Endodermal cell (in vitro differentiated cells): ENCODE measurements around the gene METRNL. TPM values are rescaled to one million over a fixed set of nuclear protein-coding genes. Genes with fewer than 3 reads are reported as not detected.

Source experiments
- DNase-seq: peaks from one replicate; pipeline ENCODE4 v3.0.0-alpha.2; 2017
- H3K27ac ChIP-seq: 2 replicates; pipeline ENCODE4 v1.5.1; 2013; ENCODE audit warnings: mild to moderate bottlenecking, low read depth, low read length, moderate library complexity
- H3K27me3 ChIP-seq: 2 replicates; pipeline ENCODE4 v1.6.1; 2013; ENCODE audit warnings: mild to moderate bottlenecking, low read length, moderate library complexity; ENCODE audit not compliant: insufficient read depth, control insufficient read depth, poor library complexity, severe bottlenecking
- H3K36me3 ChIP-seq: 2 replicates; pipeline ENCODE4 v1.7.0; 2013; ENCODE audit warnings: mild to moderate bottlenecking, low read length, moderate library complexity; ENCODE audit not compliant: control insufficient read depth, insufficient read depth
- H3K4me1 ChIP-seq: one replicate; pipeline ENCODE4 v1.7.0; 2013; ENCODE audit warnings: low read length; ENCODE audit not compliant: control insufficient read depth, insufficient read depth
- H3K4me3 ChIP-seq: 2 replicates; pipeline ENCODE4 v1.5.1; 2013; ENCODE audit warnings: mild to moderate bottlenecking, low read length, moderate library complexity
- H3K9ac ChIP-seq: 2 replicates; pipeline ENCODE4 v1.6.1; 2013; ENCODE audit warnings: mild to moderate bottlenecking, low read length, moderate library complexity; ENCODE audit not compliant: poor library complexity, severe bottlenecking; ENCODE audit errors: extremely low read depth
- H3K9me3 ChIP-seq: 2 replicates; pipeline ENCODE4 v1.6.1; 2013; ENCODE audit warnings: mild to moderate bottlenecking, low read length, moderate library complexity; ENCODE audit not compliant: control insufficient read depth
- H3K27ac Mint-ChIP-seq: 2 replicates; pipeline ENCODE4 v1.8.0; 2020; ENCODE audit warnings: mixed read lengths
- H3K27me3 Mint-ChIP-seq: 2 replicates; pipeline ENCODE4 v1.8.0; 2021; ENCODE audit warnings: mild to moderate bottlenecking, mixed read lengths; ENCODE audit not compliant: insufficient read depth
- H3K36me3 Mint-ChIP-seq: 2 replicates; pipeline ENCODE4 v1.8.0; 2020; ENCODE audit warnings: low read depth, mixed read lengths
- H3K4me1 Mint-ChIP-seq: 2 replicates; pipeline ENCODE4 v1.8.0; 2020; ENCODE audit warnings: mixed read lengths
- H3K4me3 Mint-ChIP-seq: 2 replicates; pipeline ENCODE4 v1.8.0; 2020; ENCODE audit warnings: mild to moderate bottlenecking, moderate library complexity, mixed read lengths
- H3K9me3 Mint-ChIP-seq: 2 replicates; pipeline ENCODE4 v1.8.0; 2020; ENCODE audit warnings: mild to moderate bottlenecking, mixed read lengths
- CTCF ChIP-seq: fragments of 200-600 bp; sonication (generic); conservative IDR thresholded peaks from 2 replicates; pipeline ENCODE4 v1.5.0; 2021; ENCODE audit warnings: antibody characterized with exemption, mild to moderate bottlenecking
- WGBS, 2 experiments: methylation state at CpG; one replicate each; pipeline versions ENCODE4 v1.1.5 to v1.1.7; 2013; ENCODE audit warnings: missing lambda C conversion rate in 2 of 2, mixed read lengths in 1 of 2; ENCODE audit not compliant: insufficient coverage in 1 of 2, insufficient read length in 1 of 2; 5-methylcytosine and 5-hydroxymethylcytosine counted together
- total RNA-seq, 2 donors: library from RNA; stranded (reverse); fragmentation: NEBNext Ultra II Directional in 1 of 2; extraction: Animal tissue kit (Norgen Biotek cat#: 25700) in 1 of 2; gene quantifications; 2 replicates in 1 of 2; 3 replicates in 1 of 2; pipeline ENCODE4 v1.2.1, GENCODE V29; 2021

Gene METRNL
- total RNA-seq, 2 donors from 2014 or later, result 7.3 to 10.3 TPM

DNA sequence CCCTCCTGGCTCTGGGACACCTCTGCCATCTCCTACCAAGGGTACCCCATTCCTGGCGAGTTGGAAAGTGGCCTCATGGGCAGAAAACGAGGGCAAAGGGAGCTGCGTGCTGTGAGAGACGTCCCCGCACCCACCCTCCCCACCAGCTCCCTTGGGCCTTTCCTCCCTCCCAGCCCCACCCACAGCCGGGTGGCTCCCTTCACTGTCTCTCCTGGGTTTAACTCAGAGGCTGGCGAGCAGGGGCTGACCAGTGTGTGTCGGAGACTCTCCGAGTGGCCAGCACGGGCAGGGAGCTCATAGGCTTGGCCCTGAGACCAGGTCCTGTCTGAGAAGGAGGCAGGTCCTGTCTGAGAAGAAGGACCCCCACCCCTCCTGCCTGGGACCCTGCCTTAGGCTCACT, 26.1 kb downstream of the METRNL start:
- Mint-ChIP-seq H3K4me1 (peaks cover 9% of the 10 kb centered on the region), H3K9me3 (peaks cover 7% of the 10 kb centered on the region), H3K4me3 (no peak overlapping the region), H3K27ac (no peak overlapping the region), H3K27me3 (no peaks in the 10 kb centered on the region), H3K36me3 (no peaks in the 10 kb centered on the region)
- no peak overlapping the region for H3K27ac ChIP-seq
- H3K4me1 ChIP-seq, result no peaks in the 10 kb centered on the region
- no peak overlapping the region for H3K9ac ChIP-seq
- no peak for TF ChIP-seq CTCF
- no peaks in the 10 kb centered on the region for H3K36me3 ChIP-seq
- H3K9me3 ChIP-seq, result no peaks in the 10 kb centered on the region
- H3K4me3 ChIP-seq, result no peak overlapping the region
- no peaks in the 10 kb centered on the region for H3K27me3 ChIP-seq
- DNase-seq, result no peak
- WGBS, 2 experiments, result 60 to 86% methylated on average over 1 to 9 of the region's 10 CpGs

- no peak overlapping the region for H3K27ac Mint-ChIP-seq
- H3K9me3 Mint-ChIP-seq, result peaks cover 7% of the 10 kb centered on the region
- Histone ChIP-seq H3K27ac (no peak overlapping the region), H3K4me3 (no peak overlapping the region), H3K9ac (no peak overlapping the region), H3K4me1 (no peaks in the 10 kb centered on the region), H3K27me3 (no peaks in the 10 kb centered on the region), H3K9me3 (no peaks in the 10 kb centered on the region), H3K36me3 (no peaks in the 10 kb centered on the region)
- WGBS, 2 experiments, result 89% methylated on average over 18 to 22 of the region's 22 CpGs
- H3K27me3 Mint-ChIP-seq, result no peaks in the 10 kb centered on the region
- no peaks in the 10 kb centered on the region for H3K36me3 Mint-ChIP-seq
- DNase-seq, result no peak
- H3K4me3 Mint-ChIP-seq, result no peak overlapping the region
- TF ChIP-seq CTCF, result no peak
- H3K4me1 Mint-ChIP-seq, result peaks cover 12% of the 10 kb centered on the region
These were observed 26.7 kb downstream of the METRNL start for GRCh38 chr17:83106056-83106588.

- H3K4me1 Mint-ChIP-seq, result peaks cover 12% of the 10 kb centered on the region
- Histone ChIP-seq H3K27me3 (no peaks in the 10 kb centered on the region), H3K4me3 (no peak overlapping the region), H3K27ac (no peak overlapping the region), H3K36me3 (no peaks in the 10 kb centered on the region), H3K9ac (no peak overlapping the region), H3K9me3 (no peaks in the 10 kb centered on the region), H3K4me1 (no peaks in the 10 kb centered on the region)
- TF ChIP-seq CTCF, result no peak
- no peaks in the 10 kb centered on the region for H3K36me3 Mint-ChIP-seq
- H3K9me3 Mint-ChIP-seq, result peaks cover 7% of the 10 kb centered on the region
- no peaks in the 10 kb centered on the region for H3K27me3 Mint-ChIP-seq
- WGBS, 2 experiments, result 82 to 86% methylated on average over 17 of the region's 17 CpGs
- no peak for DNase-seq
- H3K27ac Mint-ChIP-seq, result no peak overlapping the region
- H3K4me3 Mint-ChIP-seq, result no peak overlapping the region
These were observed 27.7 kb downstream of the METRNL start for GRCh38 chr17:83106913-83107655.
